Hepatocyte (in vitro differentiated cells): ENCODE measurements around the gene RNF208. TPM values are rescaled to one million over a fixed set of nuclear protein-coding genes. Genes with fewer than 3 reads are reported as not detected.
"Not testable (repeated sequence)": the region's sequence is repeated elsewhere in the genome, so short reads cannot be mapped to it uniquely, and the experiment has no call there.

ENCODE experiments used
- DNase-seq: peaks from one replicate; pipeline ENCODE4 v3.0.0-alpha.2; 2016; ENCODE audit warnings: low spot score
- H2AFZ ChIP-seq: fragments of 200-600 bp; sonication (generic); 2 replicates; pipeline ENCODE4 v1.6.0; 2016; ENCODE audit warnings: antibody characterized with exemption, mild to moderate bottlenecking
- H3K27ac ChIP-seq: fragments of 200-600 bp; sonication (generic); 2 replicates; pipeline ENCODE4 v1.5.1; 2016; ENCODE audit warnings: mild to moderate bottlenecking
- H3K27me3 ChIP-seq: fragments of 200-600 bp; sonication (generic); 2 replicates; pipeline ENCODE4 v1.6.1; 2016
- H3K36me3 ChIP-seq: fragments of 200-600 bp; sonication (generic); replicated peaks from 2 replicates; pipeline ENCODE4 v1.5.1; 2016; ENCODE audit warnings: low read depth; ENCODE audit not compliant: insufficient read depth
- H3K4me1 ChIP-seq: fragments of 200-600 bp; sonication (generic); 2 replicates; pipeline ENCODE4 v1.5.1; 2016; ENCODE audit warnings: mild to moderate bottlenecking, moderate library complexity; ENCODE audit not compliant: insufficient read depth
- H3K4me2 ChIP-seq: fragments of 200-600 bp; sonication (generic); 2 replicates; pipeline ENCODE4 v1.6.0; 2016
- H3K4me3 ChIP-seq: fragments of 200-600 bp; sonication (generic); 2 replicates; pipeline ENCODE4 v1.5.1; 2016; ENCODE audit warnings: mild to moderate bottlenecking
- H3K79me2 ChIP-seq: fragments of 200-600 bp; sonication (generic); 2 replicates; pipeline ENCODE4 v1.6.0; 2017; ENCODE audit warnings: mild to moderate bottlenecking
- H3K9me2 ChIP-seq: fragments of 200-600 bp; sonication (generic); replicated peaks from 2 replicates; pipeline ENCODE4 v1.6.0; 2017; ENCODE audit warnings: mild to moderate bottlenecking; ENCODE audit not compliant: insufficient read depth
- H3K9me3 ChIP-seq: fragments of 200-600 bp; sonication (generic); 2 replicates; pipeline ENCODE4 v1.5.1; 2016; ENCODE audit warnings: low read depth, mild to moderate bottlenecking
- H4K20me1 ChIP-seq: fragments of 200-600 bp; sonication (generic); 2 replicates; pipeline ENCODE4 v1.6.0; 2016; ENCODE audit warnings: mild to moderate bottlenecking; ENCODE audit not compliant: insufficient read depth, poor library complexity, severe bottlenecking
- CTCF ChIP-seq: fragments of 200-600 bp; sonication (generic); IDR thresholded peaks from 2 replicates; pipeline ENCODE4 v1.5.1; 2016; ENCODE audit warnings: antibody characterized with exemption, mild to moderate bottlenecking; ENCODE audit not compliant: poor library complexity
- EZH2 ChIP-seq: fragments of 200-600 bp; sonication (generic); IDR thresholded peaks from 2 replicates; pipeline ENCODE4 v1.6.1; 2016; ENCODE audit warnings: antibody characterized with exemption, mild to moderate bottlenecking, borderline replicate concordance
- EZH2phosphoT487 ChIP-seq: fragments of 200-600 bp; sonication (generic); IDR thresholded peaks from one replicate; pipeline ENCODE4 v1.6.1; 2018; ENCODE audit warnings: antibody characterized with exemption, mild to moderate bottlenecking, low read depth, moderate library complexity; ENCODE audit not compliant: unreplicated experiment, severe bottlenecking
- WGBS: methylation state at CpG from one replicate; pipeline ENCODE4 v1.1.6; 2016; ENCODE audit warnings: low lambda C conversion rate; ENCODE audit errors: missing lambda C conversion rate; 5-methylcytosine and 5-hydroxymethylcytosine counted together
- polyA plus RNA-seq: library from polyadenylated mRNA; unstranded; fragments of >200 nt; fragmentation: Nextera tagmentation; extraction: Ambion mirVana; gene quantifications from 2 replicates; pipeline ENCODE4 v1.2.1, GENCODE V29; 2016
- total RNA-seq: library from RNA; depleted of rRNA; stranded (reverse); fragments of >200 nt; gene quantifications from 2 replicates; pipeline ENCODE4 v1.2.3, GENCODE V29; 2014

Gene RNF208
- total and polyA plus RNA-seq, 2 experiments from 2014 or later = 1.6 to 3.3 TPM

GRCh38 chr9:137243626-137244485, 21.8 kb upstream of the RNF208 start:
- no peaks in the 10 kb centered on the region for H3K9me2 ChIP-seq
- H3K4me3 ChIP-seq = no peak overlapping the region
- no peaks in the 10 kb centered on the region for H3K36me3 ChIP-seq
- H3K79me2 ChIP-seq = peaks cover 39% of the 10 kb centered on the region
- H3K9me3 ChIP-seq = no peaks in the 10 kb centered on the region
- no peak overlapping the region for H3K27ac ChIP-seq
- H3K4me2 ChIP-seq = peak overlapping the region; percentile 94
- DNase-seq = no peak
- no peak overlapping the region for H2AFZ ChIP-seq
- TF ChIP-seq EZH2phosphoT487 = no peak
- TF ChIP-seq CTCF = no peak
- no peak for TF ChIP-seq EZH2
- peaks cover 24% of the 10 kb centered on the region for H4K20me1 ChIP-seq
- whole genome bisulfite sequencing = 65% methylated on average over 15 of the region's 15 CpGs
- no peaks in the 10 kb centered on the region for H3K27me3 ChIP-seq
- peaks cover 18% of the 10 kb centered on the region for H3K4me1 ChIP-seq

- not testable (repeated sequence) for H3K27me3 ChIP-seq, H3K4me3 ChIP-seq, H3K27ac ChIP-seq
These were observed 21.2 kb upstream of the RNF208 start for GRCh38 chr9:137243266-137243625.

GRCh38 chr9:137242269-137243203, 20.5 kb upstream of the RNF208 start:
- H3K4me1 ChIP-seq = peaks cover 20% of the 10 kb centered on the region

More at GRCh38 chr9:137243266-137243625, 21.2 kb upstream of the RNF208 start:
- not testable (repeated sequence) for H3K9me2 ChIP-seq, H3K36me3 ChIP-seq, H2AFZ ChIP-seq, DNase-seq, H3K9me3 ChIP-seq
- Histone ChIP-seq H3K4me1 (peaks cover 20% of the 10 kb centered on the region), H3K79me2 (peaks cover 45% of the 10 kb centered on the region), H3K4me2 (peak overlapping the region; percentile 94), H4K20me1 (peaks cover 24% of the 10 kb centered on the region)
- WGBS = 96% methylated on average over 18 of the region's 18 CpGs

More at GRCh38 chr9:137242269-137243203, 20.5 kb upstream of the RNF208 start:
- peak overlapping the region; percentile 94 for H3K4me2 ChIP-seq
- peaks cover 52% of the 10 kb centered on the region for H3K79me2 ChIP-seq
- peak overlapping the region; percentile 98 for H3K4me3 ChIP-seq
- whole genome bisulfite sequencing = 74% methylated on average over 36 of the region's 36 CpGs
- no peak for DNase-seq
- H3K27ac ChIP-seq = peak overlapping the region; percentile 94
- no peaks in the 10 kb centered on the region for H3K27me3 ChIP-seq
- peaks cover 24% of the 10 kb centered on the region for H4K20me1 ChIP-seq
- TF ChIP-seq EZH2 (no peak), EZH2phosphoT487 (no peak), CTCF (no peak)
- H3K9me3 ChIP-seq = no peaks in the 10 kb centered on the region
- no peak overlapping the region for H2AFZ ChIP-seq
- no peaks in the 10 kb centered on the region for H3K9me2 ChIP-seq
- no peaks in the 10 kb centered on the region for H3K36me3 ChIP-seq
